ENCODE data around the gene ATP6V0A1.
"Not testable (repeated sequence)": the region's sequence is repeated elsewhere in the genome, so short reads cannot be mapped to it uniquely, and the experiment has no call there.

Gene ATP6V0A1

GRCh38 chr17:42477173-42477572 lies 18.5 kb downstream of the ATP6V0A1 start:
- DNase-seq (ENCODE audit: low read depth) = no peak

GRCh38 chr17:42477824-42478223 lies 19.1 kb downstream of the ATP6V0A1 start:
- DNase-seq (ENCODE audit: low read depth) = not testable (repeated sequence)

GRCh38 chr17:42484304-42484703 lies 25.6 kb downstream of the ATP6V0A1 start:
- DNase-seq (ENCODE audit: low read depth) = peak; percentile 26

GRCh38 chr17:42485680-42486079 lies 27.0 kb downstream of the ATP6V0A1 start:
- no peak for DNase-seq (ENCODE audit: low read depth)

GRCh38 chr17:42488032-42488431 lies 29.4 kb downstream of the ATP6V0A1 start:
- DNase-seq (ENCODE audit: low read depth) = no peak

GRCh38 chr17:42493319-42493718 lies 34.6 kb downstream of the ATP6V0A1 start:
- DNase-seq (ENCODE audit: low read depth) = no peak

GRCh38 chr17:42494673-42495072 lies 36.0 kb downstream of the ATP6V0A1 start:
- no peak for DNase-seq (ENCODE audit: low read depth)

GRCh38 chr17:42498828-42499227 lies 40.1 kb downstream of the ATP6V0A1 start:
- no peak for DNase-seq (ENCODE audit: low read depth)

GRCh38 chr17:42502091-42502490 lies 43.4 kb downstream of the ATP6V0A1 start:
- no peak for DNase-seq (ENCODE audit: low read depth)

- no peak for DNase-seq (ENCODE audit: low read depth)
Observed at GRCh38 chr17:42502926-42503325, 44.2 kb downstream of the ATP6V0A1 start.

- no peak for DNase-seq (ENCODE audit: low read depth)
Observed at GRCh38 chr17:42507671-42508070, 49.0 kb downstream of the ATP6V0A1 start.

GRCh38 chr17:42508426-42509165 lies 49.9 kb downstream of the ATP6V0A1 start:
- DNase-seq (ENCODE audit: low read depth) = no peak

GRCh38 chr17:42509409-42509808 lies 50.7 kb downstream of the ATP6V0A1 start:
- no peak for DNase-seq (ENCODE audit: low read depth)

- no peak for DNase-seq (ENCODE audit: low read depth)
Observed at GRCh38 chr17:42509841-42510240, 51.2 kb downstream of the ATP6V0A1 start.

- DNase-seq (ENCODE audit: low read depth) = no peak
Observed at GRCh38 chr17:42512246-42512645, 53.6 kb downstream of the ATP6V0A1 start.

- DNase-seq (ENCODE audit: low read depth) = no peak
Observed at GRCh38 chr17:42512733-42513251, 54.1 kb downstream of the ATP6V0A1 start.

GRCh38 chr17:42513686-42514085 lies 55.0 kb downstream of the ATP6V0A1 start:
- DNase-seq (ENCODE audit: low read depth) = no peak

- no peak for DNase-seq (ENCODE audit: low read depth)
Observed at GRCh38 chr17:42514279-42514678, 55.6 kb downstream of the ATP6V0A1 start.

GRCh38 chr17:42514867-42515266 lies 56.2 kb downstream of the ATP6V0A1 start:
- no peak for DNase-seq (ENCODE audit: low read depth)

- DNase-seq (ENCODE audit: low read depth) = peak; percentile 72
Observed at GRCh38 chr17:42517516-42517915, 58.8 kb downstream of the ATP6V0A1 start.

- DNase-seq (ENCODE audit: low read depth) = no peak
Observed at GRCh38 chr17:42518046-42518754, 59.5 kb downstream of the ATP6V0A1 start.

GRCh38 chr17:42518755-42519545 lies 60.3 kb downstream of the ATP6V0A1 start:
- DNase-seq (ENCODE audit: low read depth) = no peak

Data from stimulated activated CD8-positive, alpha-beta memory T cell treated with anti-CD3 and anti-CD28 coated beads, Interleukin-7, amount 100 ng/mL, for 24 hours (primary cell).